Cerebellar cortex (tissue), 1 donor: Measurements from ENCODE around the gene TBC1D12.
A peak's percentile ranks its signal among the peaks of the same experiment; 100 is the strongest.
"Not testable (repeated sequence)": the region's sequence is repeated elsewhere in the genome, so short reads cannot be mapped to it uniquely, and the experiment has no call there.

Experiments
- DNase-seq: peaks from one replicate; pipeline ENCODE4 v3.0.0-alpha.2; 2015; ENCODE audit warnings: low spot score

TBC1D12 gene

GRCh38 chr10:94456942-94457341 lies 54.6 kb downstream of the TBC1D12 start:
- no peak for DNase-seq

GRCh38 chr10:94459385-94459784 lies 57.0 kb downstream of the TBC1D12 start:
- DNase-seq, result no peak

- no peak for DNase-seq
Measured at GRCh38 chr10:94461503-94461902, 59.2 kb downstream of the TBC1D12 start.

GRCh38 chr10:94462130-94462529 lies 59.8 kb downstream of the TBC1D12 start:
- DNase-seq, result no peak

- DNase-seq, result no peak
Measured at GRCh38 chr10:94465684-94466083, 63.3 kb downstream of the TBC1D12 start.

- DNase-seq, result no peak
Measured at GRCh38 chr10:94481410-94481809, 79.1 kb downstream of the TBC1D12 start.

GRCh38 chr10:94483970-94484369 lies 81.6 kb downstream of the TBC1D12 start:
- DNase-seq, result no peak

- DNase-seq, result no peak
Measured at GRCh38 chr10:94485094-94485493, 82.8 kb downstream of the TBC1D12 start.

GRCh38 chr10:94487575-94487974 lies 85.2 kb downstream of the TBC1D12 start:
- DNase-seq, result no peak

- no peak for DNase-seq
Measured at GRCh38 chr10:94489107-94489506, 86.8 kb downstream of the TBC1D12 start.

- no peak for DNase-seq
Measured at GRCh38 chr10:94489976-94490788, 87.8 kb downstream of the TBC1D12 start.

GRCh38 chr10:94490789-94491039 lies 88.4 kb downstream of the TBC1D12 start:
- DNase-seq, result no peak

GRCh38 chr10:94493463-94493862 lies 91.1 kb downstream of the TBC1D12 start:
- DNase-seq, result no peak

GRCh38 chr10:94496010-94496409 lies 93.7 kb downstream of the TBC1D12 start:
- no peak for DNase-seq

- DNase-seq, result no peak
Measured at GRCh38 chr10:94496646-94497045, 94.3 kb downstream of the TBC1D12 start.

GRCh38 chr10:94500063-94500462 lies 97.7 kb downstream of the TBC1D12 start:
- DNase-seq, result peak; percentile 38

- peak; percentile 14 for DNase-seq
Measured at GRCh38 chr10:94521276-94522250, 119.2 kb downstream of the TBC1D12 start.

GRCh38 chr10:94524146-94524545 lies 121.8 kb downstream of the TBC1D12 start:
- no peak for DNase-seq

GRCh38 chr10:94524711-94525110 lies 122.4 kb downstream of the TBC1D12 start:
- no peak for DNase-seq

- not testable (repeated sequence) for DNase-seq
Measured at GRCh38 chr10:94531550-94531949, 129.2 kb downstream of the TBC1D12 start.

- no peak for DNase-seq
Measured at GRCh38 chr10:94533027-94533426, 130.7 kb downstream of the TBC1D12 start.

GRCh38 chr10:94542282-94542681 lies 139.9 kb downstream of the TBC1D12 start:
- not testable (repeated sequence) for DNase-seq

GRCh38 chr10:94545391-94546048 lies 143.2 kb downstream of the TBC1D12 start, which contains the start of gene HELLS:
Gene HELLS, plus strand, starts transcription at chr10:94545788. Its CDS starts 134 bp downstream, at chr10:94545922.
- peak; percentile 83 for DNase-seq
